Panc1 (cell line): ENCODE measurements around the gene APEH. TPM values are rescaled to one million over a fixed set of nuclear protein-coding genes. Genes with fewer than 3 reads are reported as not detected.

Experiments
- ATAC-seq: fragments of 200-7000 bp; cut with Tn5 transposase; 2 replicates; pipeline ENCODE4 v1.9.1; 2020; ENCODE audit warnings: mild to moderate bottlenecking, moderate library complexity
- BruUV-seq: library from RNA; stranded (reverse); fragments of 400-500 nt; replicated peaks from 2 replicates; lab custom pipeline; 2021; lab: Mats Ljungman, UMichigan
- CTCF ChIA-PET: fragments of 300-600 bp; sonication (Branson Sonifier 250); formaldehyde crosslinking; loops from one replicate; lab custom pipeline; 2022; ENCODE audit warnings: antibody characterized with exemption; lab: Charles Lee
- POLR2A ChIA-PET: fragments of 300-600 bp; sonication (Branson Sonifier 250); formaldehyde crosslinking; loops from one replicate; lab custom pipeline; 2022; ENCODE audit warnings: antibody characterized with exemption; lab: Charles Lee
- DNase-seq: peaks from one replicate; pipeline ENCODE4 v3.0.0-alpha.2; 2010; ENCODE audit warnings: low read depth, low spot score
- H3K27ac ChIP-seq: 2 replicates; pipeline ENCODE4 v1.5.1; 2011; ENCODE audit warnings: mild to moderate bottlenecking, low read length, inconsistent platforms
- H3K27me3 ChIP-seq: fragments of 200-500 bp; sonication (Bioruptor generic); 2 replicates; pipeline ENCODE4 v1.6.0; 2014; ENCODE audit warnings: low read length, inconsistent platforms; ENCODE audit not compliant: control insufficient read depth, insufficient read depth
- H3K36me3 ChIP-seq: fragments of 200-500 bp; sonication (Bioruptor generic); 2 replicates; pipeline ENCODE4 v1.5.1; 2014; ENCODE audit warnings: inconsistent platforms, mild to moderate bottlenecking, low read length, moderate library complexity; ENCODE audit not compliant: control insufficient read depth, insufficient read depth
- H3K4me1 ChIP-seq: 2 replicates; pipeline ENCODE4 v1.5.1; 2011; ENCODE audit warnings: inconsistent platforms, mild to moderate bottlenecking, low read length, moderate library complexity; ENCODE audit not compliant: control insufficient read depth, insufficient read depth
- H3K4me3 ChIP-seq, 2 experiments: 2 replicates each; pipeline ENCODE4 v1.5.1; 2011 to 2012; ENCODE audit warnings: low read depth in 2 of 2, low read length in 2 of 2, mild to moderate bottlenecking in 2 of 2, inconsistent platforms in 1 of 2, moderate library complexity in 1 of 2
- H3K9me3 ChIP-seq: fragments of 200-500 bp; sonication (Bioruptor generic); 2 replicates; pipeline ENCODE4 v1.5.1; 2014; ENCODE audit warnings: low read depth, mild to moderate bottlenecking, inconsistent platforms, low read length, moderate library complexity; ENCODE audit not compliant: control insufficient read depth, insufficient read depth
- POLR2AphosphoS5 ChIP-seq: IDR thresholded peaks from 2 replicates; pipeline ENCODE4 v1.6.1; 2012; ENCODE audit warnings: mild to moderate bottlenecking, low read depth, low read length, moderate library complexity
- SIN3A ChIP-seq: IDR thresholded peaks from 2 replicates; pipeline ENCODE4 v1.6.1; 2012; ENCODE audit warnings: low read depth, mild to moderate bottlenecking, low read length, moderate library complexity, borderline replicate concordance; ENCODE audit not compliant: insufficient read depth
- TCF7L2 ChIP-seq: IDR thresholded peaks from 2 replicates; pipeline ENCODE4 v1.6.1; 2011; ENCODE audit warnings: mild to moderate bottlenecking, low read depth, low read length, inconsistent platforms
- in situ Hi-C: cut with HindIII; loops from 2 replicates; pipeline ENCODE4 v1.10.0; 2016; ENCODE audit warnings: low sequenced_read_pairs, low pct_unique_long_range_greater_than_20kb
- intact Hi-C: fragments of 100-400 bp; cut with micrococcal nuclease; formaldehyde crosslinking; loops from one replicate; pipeline ENCODE4 v1.10.0; 2022; ENCODE audit not compliant: unreplicated experiment
- total RNA-seq: library from RNA; stranded (reverse); gene quantifications from one replicate; pipeline ENCODE4 v1.2.1, GENCODE V29; 2021; ENCODE audit not compliant: unreplicated experiment
- TF ChIP-seq, protein P1 (sequence below): fragments of 450-650 bp; IDR thresholded peaks from 2 replicates; pipeline ENCODE4 v1.5.1; 2017; ENCODE audit warnings: mild to moderate bottlenecking
- TF ChIP-seq, protein P2 (sequence below), 2 experiments: IDR thresholded peaks; 2 replicates each; pipeline ENCODE4 v1.6.1; 2011 to 2012; ENCODE audit warnings: low read depth in 2 of 2, control low read depth in 1 of 2, low read length in 1 of 2, mild to moderate bottlenecking in 1 of 2, moderate library complexity in 1 of 2; ENCODE audit not compliant: insufficient read depth in 1 of 2

The APEH gene
- total RNA-seq, 1 experiment from 2014 or later = 131 TPM

DNA sequence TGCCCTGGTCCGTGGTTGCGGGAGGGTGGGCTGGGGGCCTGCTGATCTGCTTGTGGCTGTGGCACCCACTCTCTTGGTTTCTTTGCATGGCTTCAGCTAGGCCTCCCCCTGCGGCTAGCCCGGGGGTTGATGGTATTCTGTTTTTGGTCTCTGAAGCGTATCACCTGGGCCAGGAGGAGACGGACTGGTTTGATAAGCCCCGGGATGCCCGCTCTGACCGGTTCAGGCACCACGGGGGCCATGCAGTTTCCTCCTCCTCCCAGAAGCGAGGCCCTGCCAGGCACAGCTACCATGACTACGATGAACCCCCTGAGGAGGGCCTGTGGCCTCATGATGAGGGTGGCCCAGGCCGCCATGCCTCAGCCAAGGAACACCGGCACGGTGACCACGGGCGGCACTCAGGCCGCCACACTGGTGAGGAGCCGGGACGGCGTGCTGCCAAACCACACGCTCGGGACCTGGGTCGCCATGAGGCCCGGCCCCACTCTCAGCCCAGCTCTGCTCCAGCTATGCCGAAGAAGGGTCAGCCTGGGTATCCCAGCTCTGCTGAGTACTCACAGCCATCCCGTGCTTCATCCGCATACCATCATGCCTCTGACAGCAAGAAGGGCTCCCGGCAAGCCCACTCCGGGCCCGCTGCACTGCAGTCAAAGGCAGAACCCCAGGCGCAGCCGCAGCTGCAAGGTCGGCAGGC lies 11.3 kb upstream of the APEH start:
- Histone ChIP-seq H3K4me1 (no peaks in the 10 kb centered on the region), H3K9me3 (no peaks in the 10 kb centered on the region), H3K36me3 (no peaks in the 10 kb centered on the region), H3K4me3 (no peak overlapping the region), H3K27me3 (no peaks in the 10 kb centered on the region), H3K27ac (no peak overlapping the region)
- ChIA-PET CTCF (no interaction called here), POLR2A (interaction anchor here (0.6 kb wide), 1 partner anchor 194 kb away, joined by 4 read pairs; no protein-coding TSS in a partner anchor)
- ATAC-seq (no peak), DNase-seq (no peak)
- TF ChIP-seq, protein P1, sequence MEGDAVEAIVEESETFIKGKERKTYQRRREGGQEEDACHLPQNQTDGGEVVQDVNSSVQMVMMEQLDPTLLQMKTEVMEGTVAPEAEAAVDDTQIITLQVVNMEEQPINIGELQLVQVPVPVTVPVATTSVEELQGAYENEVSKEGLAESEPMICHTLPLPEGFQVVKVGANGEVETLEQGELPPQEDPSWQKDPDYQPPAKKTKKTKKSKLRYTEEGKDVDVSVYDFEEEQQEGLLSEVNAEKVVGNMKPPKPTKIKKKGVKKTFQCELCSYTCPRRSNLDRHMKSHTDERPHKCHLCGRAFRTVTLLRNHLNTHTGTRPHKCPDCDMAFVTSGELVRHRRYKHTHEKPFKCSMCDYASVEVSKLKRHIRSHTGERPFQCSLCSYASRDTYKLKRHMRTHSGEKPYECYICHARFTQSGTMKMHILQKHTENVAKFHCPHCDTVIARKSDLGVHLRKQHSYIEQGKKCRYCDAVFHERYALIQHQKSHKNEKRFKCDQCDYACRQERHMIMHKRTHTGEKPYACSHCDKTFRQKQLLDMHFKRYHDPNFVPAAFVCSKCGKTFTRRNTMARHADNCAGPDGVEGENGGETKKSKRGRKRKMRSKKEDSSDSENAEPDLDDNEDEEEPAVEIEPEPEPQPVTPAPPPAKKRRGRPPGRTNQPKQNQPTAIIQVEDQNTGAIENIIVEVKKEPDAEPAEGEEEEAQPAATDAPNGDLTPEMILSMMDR = no peak
- TF ChIP-seq, protein P2, sequence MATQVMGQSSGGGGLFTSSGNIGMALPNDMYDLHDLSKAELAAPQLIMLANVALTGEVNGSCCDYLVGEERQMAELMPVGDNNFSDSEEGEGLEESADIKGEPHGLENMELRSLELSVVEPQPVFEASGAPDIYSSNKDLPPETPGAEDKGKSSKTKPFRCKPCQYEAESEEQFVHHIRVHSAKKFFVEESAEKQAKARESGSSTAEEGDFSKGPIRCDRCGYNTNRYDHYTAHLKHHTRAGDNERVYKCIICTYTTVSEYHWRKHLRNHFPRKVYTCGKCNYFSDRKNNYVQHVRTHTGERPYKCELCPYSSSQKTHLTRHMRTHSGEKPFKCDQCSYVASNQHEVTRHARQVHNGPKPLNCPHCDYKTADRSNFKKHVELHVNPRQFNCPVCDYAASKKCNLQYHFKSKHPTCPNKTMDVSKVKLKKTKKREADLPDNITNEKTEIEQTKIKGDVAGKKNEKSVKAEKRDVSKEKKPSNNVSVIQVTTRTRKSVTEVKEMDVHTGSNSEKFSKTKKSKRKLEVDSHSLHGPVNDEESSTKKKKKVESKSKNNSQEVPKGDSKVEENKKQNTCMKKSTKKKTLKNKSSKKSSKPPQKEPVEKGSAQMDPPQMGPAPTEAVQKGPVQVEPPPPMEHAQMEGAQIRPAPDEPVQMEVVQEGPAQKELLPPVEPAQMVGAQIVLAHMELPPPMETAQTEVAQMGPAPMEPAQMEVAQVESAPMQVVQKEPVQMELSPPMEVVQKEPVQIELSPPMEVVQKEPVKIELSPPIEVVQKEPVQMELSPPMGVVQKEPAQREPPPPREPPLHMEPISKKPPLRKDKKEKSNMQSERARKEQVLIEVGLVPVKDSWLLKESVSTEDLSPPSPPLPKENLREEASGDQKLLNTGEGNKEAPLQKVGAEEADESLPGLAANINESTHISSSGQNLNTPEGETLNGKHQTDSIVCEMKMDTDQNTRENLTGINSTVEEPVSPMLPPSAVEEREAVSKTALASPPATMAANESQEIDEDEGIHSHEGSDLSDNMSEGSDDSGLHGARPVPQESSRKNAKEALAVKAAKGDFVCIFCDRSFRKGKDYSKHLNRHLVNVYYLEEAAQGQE (IDR thresholded peaks at IDR 0.05; ENCODE audit: insufficient read depth in 1 of 2, low read depth in 2 of 2, low read length in 1 of 2) = no peak
- TF ChIP-seq POLR2AphosphoS5 = no peak
- TF ChIP-seq SIN3A = no peak
- TF ChIP-seq TCF7L2 = no peak
- in situ Hi-C loops = no loop called here
- no TSS peak for BruUV-seq
- intact Hi-C loops = no loop called here

DNA sequence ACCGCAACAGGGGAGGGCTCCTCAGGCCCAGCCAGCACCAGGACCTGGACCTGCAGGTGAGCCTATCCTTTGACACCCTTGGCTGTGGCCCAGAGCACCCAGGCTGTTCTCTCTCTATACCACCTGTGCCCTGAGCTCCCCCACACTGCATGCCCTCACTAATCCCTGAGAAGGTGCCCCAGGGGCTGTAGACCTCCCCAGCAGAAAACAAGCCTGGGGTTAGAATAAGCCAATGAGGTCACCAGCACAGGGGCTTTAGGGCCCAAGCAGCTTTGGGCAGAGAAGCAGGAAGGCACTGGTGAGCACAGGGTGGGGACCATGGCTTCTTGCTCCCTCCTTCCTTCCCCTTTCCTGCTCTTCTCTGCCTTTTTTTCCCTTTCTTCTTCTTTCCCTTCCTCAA lies 10.3 kb upstream of the APEH start:
- CTCF ChIA-PET = no interaction called here
- Histone ChIP-seq H3K36me3 (no peaks in the 10 kb centered on the region), H3K9me3 (no peaks in the 10 kb centered on the region), H3K27me3 (no peaks in the 10 kb centered on the region), H3K4me1 (no peaks in the 10 kb centered on the region; the same call in 1 of the 2 replicates), H3K4me3 (no peak overlapping the region), H3K27ac (no peak overlapping the region)
- POLR2A ChIA-PET = no interaction called here
- ATAC-seq = no peak
- intact Hi-C loops = no loop called here
- in situ Hi-C loops = no loop called here
- DNase-seq = no peak
- BruUV-seq = no TSS peak
- TF ChIP-seq, protein P1 = no peak
- no peak for TF ChIP-seq TCF7L2
- no peak for TF ChIP-seq SIN3A
- no peak for TF ChIP-seq POLR2AphosphoS5
- TF ChIP-seq, protein P2 (IDR thresholded peaks at IDR 0.05; ENCODE audit: insufficient read depth in 1 of 2, low read depth in 2 of 2, low read length in 1 of 2) = no peak
